ENCODE measurements around the gene RASA3.
"Not testable (repeated sequence)": the region's sequence is repeated elsewhere in the genome, so short reads cannot be mapped to it uniquely, and the experiment has no call there.

Gene RASA3

DNA sequence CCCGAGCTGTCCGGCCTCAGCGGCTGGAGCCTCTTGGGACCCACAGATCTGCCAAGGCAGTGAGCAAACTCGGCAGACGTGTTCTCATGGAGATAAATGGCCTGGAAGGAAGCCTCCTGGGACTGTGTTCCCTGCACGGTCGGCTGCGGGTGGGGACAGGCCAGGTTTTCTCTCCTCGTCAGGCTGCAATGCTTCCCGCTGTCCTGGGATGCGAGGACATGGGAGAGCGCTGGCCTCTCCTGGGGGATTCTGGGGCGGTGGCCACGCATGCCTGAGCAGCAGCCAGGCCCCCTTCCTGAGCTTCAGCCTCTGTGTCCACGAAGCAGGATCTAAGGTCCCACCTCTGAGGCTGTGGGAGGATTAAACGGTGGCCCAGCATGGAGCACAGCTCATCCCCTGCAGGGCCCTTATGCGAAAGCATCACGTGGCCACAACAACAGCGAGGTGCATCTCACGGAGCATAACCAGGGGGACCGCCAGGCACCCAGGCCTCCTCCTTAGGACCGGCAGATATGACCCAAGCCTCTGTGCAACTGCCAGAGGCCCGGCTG, 137.3 kb downstream of the RASA3 start:
- no peak for DNase-seq (ENCODE audit: low read depth in 1 of 2, low spot score in 1 of 2)

DNA sequence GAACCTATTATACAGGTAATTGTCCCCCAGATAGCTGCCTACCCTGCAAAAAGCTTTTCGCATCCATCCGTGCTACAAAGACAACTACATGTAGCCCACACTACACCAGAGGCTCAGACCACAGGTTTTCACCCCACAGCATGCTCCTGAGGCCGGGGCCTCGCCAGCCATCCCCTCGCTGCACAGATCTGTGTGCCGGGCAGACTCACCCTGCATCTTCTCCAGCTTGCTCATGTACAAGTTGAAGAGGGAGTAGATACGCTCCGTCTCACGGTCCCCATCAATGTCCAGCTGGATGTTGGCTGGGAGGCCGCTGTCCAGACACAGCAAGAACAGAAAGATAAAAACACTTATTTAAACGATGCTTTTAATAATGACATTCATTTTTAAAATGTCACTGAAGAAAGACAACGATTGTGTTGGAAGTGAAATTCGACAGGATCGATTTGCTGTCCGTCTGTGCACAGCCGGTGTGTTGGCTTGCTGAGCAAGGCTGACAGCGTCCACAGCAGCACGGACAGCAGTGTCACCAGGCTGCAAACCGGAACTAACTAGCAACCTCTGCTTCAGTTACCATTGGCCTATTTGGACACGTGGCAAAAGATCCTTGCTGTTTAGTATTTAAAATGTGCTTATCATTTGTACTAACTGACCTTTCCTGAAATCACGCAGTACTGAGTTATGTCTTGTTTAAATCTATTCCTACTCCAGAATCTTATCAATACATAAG, 140.0 kb downstream of the RASA3 start:
- DNase-seq (ENCODE audit: low read depth in 1 of 2, low spot score in 1 of 2) = no peak

DNA sequence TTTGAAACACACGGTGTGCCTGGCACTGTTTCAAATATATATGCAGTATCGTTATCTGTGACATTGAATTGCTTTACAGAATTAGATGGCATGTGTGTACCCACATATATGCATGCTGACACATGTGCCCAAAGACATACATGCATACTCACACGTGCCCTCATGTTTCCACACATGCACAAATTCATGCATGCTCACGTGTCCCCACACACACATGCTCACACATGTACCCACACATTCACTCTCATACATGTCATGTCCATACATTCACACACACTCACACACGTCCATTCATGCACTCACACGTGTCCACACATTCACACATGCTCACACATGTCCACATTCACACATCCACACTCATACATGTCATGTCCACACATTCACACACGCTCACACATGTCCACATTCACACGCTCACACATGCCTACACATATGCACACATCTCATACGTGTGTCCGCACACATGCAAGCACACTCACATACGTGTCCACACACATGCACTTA, 140.7 kb downstream of the RASA3 start:
- no peak for DNase-seq (ENCODE audit: low read depth in 1 of 2, low spot score in 1 of 2)

DNA sequence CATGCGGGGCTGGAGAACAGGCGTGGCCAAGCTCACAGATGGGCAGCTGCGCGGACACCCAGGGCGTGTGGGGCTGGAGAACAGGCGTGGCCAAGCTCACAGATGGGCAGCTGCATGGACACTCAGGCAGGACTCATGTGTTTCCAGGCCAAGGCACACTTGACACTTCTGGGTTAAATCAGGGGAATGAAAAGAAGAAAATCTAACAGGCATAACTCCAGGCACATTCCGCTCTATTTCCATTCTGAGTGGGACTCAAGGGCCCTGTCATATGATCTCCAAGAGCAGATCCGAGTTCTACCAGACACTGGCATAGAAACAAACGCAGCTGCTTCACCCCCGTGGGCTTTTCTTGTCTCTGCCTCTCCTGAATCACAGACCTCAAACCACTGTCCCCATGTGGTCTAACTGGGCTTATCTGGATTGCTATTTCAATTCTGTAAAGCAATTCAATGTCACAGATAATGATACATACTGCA, 141.2 kb downstream of the RASA3 start:
- no peak for DNase-seq (ENCODE audit: low read depth in 1 of 2, low spot score in 1 of 2)

DNA sequence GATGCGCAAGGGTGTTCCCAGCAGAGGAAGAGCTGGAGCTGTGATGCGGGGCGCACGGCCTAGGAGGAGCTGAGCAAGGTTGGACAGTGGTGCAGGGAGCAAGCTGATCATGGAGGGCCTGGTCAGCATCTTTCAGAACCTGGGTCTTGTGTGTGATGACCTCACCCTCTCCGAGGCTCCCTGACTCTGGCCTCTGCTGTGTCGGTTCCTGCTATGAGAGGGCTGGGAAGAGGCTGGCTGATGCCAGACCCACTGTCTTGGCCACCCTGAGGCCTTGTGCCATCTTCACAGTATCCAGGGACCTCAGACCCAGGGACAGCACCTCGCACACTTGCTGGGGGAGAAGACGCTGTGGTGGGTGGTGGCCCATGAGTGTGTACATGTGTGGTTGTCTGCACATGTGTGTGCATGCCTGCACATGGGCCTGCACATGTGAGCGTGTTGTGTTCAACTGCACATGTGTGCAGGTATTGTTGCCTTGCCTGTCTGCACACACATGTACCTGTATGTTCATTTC, 142.0 kb downstream of the RASA3 start:
- no peak for DNase-seq (ENCODE audit: low read depth in 1 of 2, low spot score in 1 of 2)

DNA sequence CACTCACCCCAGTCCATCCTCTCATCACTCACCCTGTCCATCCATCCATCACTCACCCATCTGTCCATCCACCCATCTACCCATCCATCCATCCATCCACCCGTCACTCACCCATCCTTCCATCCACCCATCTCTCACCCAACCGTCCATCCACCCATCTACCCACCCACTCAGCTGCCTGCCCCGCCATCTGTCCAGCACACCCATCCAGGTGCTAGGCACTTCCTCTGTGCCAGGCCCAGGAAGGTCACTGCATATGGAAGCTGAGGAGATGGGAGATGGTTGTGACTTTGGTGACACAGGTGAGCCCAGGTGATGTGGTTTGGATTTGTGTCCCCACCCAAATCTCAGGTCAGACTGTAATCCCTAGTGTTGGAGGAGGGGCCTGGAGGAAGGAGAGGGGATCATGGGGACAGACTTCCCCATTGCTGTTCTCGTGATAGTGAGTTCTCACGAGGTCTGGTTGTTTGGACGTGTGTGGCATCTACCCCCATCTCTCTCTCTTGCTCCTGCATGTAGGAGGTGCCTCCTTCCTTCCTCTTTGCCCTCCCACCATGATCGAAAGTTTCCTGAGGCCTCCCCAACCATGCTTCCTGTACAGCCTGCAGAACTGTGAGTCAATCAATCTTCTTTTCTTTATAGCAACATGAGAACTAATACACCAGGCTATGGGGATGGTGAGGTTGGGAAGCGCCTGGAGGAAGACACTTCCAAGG, 142.7 kb downstream of the RASA3 start:
- DNase-seq (ENCODE audit: low read depth in 1 of 2, low spot score in 1 of 2) = no peak

DNA sequence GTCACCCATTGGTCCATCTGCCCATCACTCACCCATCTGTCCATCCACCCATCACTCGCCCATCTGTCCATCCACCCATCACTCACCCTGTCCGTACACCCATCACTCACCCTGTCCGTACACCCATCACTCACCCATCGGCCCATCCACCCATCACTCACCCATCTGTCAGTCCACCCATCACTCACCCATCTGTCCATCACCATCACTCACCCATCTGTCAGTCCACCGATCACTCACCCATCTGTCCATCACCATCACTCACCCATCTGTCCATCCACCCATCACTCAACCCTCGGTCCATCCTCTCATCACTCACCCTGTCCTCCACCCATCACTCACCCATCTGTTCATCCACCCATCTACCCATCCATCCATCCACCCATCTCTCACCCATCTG, 143.6 kb downstream of the RASA3 start:
- DNase-seq (ENCODE audit: low read depth in 1 of 2, low spot score in 1 of 2) = not testable (repeated sequence)

DNA sequence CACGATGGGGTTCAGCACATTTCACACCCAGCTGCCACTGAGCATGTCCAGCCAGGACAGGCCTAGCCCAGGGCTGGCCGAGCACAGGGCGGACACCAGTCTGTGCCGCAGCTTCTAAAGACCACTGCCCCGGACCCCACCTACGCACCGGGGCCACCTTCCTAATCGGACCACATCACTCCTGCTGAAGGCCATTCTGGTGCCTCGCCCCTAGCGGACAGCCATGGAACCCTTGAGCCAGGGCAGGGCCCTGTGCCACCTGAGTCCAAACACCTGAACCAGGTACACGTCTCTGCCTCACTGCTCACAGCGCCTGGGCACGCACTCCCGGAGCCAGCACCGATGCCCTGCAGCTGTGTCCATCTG, 150.1 kb downstream of the RASA3 start:
- DNase-seq (ENCODE audit: low read depth in 1 of 2, low spot score in 1 of 2) = no peak

DNA sequence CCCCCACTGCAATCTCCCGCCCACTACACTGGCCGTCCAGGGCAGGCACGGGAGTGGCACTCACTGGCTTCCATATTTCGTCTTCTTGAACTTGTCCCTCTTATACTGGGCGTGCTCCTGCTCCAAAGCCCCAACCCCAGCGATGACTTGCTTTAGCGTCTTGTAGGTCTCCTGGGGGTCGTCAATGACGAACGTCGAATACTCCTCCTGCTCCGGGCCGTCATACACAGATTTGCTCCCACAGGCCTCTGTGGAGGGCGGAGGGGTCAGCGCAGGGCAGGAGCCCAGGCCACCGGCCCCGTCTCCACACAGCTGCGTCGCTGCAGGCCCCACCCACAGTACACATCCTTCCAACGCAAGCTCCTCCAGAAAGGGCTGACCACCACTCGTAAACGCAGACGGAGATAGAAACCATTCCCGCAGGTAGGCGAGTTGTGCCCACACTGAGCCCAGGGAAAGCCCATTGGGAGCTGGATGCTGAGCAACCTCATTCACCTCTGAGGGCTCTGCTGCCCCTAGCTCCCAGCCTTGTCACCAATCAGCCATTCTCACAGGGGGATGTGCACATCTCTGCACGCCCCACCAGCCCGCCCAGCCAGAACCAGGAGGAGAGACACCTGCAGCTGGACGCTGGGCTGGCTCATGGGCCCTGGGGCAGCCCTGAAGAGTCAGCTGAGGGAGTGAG, 150.7 kb downstream of the RASA3 start:
- no peak for DNase-seq (ENCODE audit: low read depth in 1 of 2, low spot score in 1 of 2)

DNA sequence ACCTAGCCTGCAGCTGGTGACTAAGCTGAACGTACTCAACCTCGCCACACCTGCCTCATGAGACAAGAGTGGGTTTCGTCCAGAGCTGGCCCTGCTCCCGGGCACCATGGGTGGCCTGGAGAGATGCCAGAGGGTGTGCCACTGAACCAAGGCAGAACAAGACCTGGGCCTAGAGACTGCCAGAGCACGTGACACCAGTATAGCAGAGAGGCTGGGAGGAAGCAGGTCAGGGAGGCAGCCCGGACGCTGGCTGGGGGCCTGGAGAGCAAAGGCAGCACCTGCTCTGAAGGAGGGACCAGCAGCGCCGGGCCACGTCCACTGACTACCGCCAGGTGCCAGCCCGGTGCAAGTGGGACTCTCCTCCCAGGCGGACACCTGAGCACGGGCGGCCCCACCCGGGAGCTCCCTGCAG, 151.2 kb downstream of the RASA3 start:
- DNase-seq (ENCODE audit: low read depth in 1 of 2, low spot score in 1 of 2) = no peak

DNA sequence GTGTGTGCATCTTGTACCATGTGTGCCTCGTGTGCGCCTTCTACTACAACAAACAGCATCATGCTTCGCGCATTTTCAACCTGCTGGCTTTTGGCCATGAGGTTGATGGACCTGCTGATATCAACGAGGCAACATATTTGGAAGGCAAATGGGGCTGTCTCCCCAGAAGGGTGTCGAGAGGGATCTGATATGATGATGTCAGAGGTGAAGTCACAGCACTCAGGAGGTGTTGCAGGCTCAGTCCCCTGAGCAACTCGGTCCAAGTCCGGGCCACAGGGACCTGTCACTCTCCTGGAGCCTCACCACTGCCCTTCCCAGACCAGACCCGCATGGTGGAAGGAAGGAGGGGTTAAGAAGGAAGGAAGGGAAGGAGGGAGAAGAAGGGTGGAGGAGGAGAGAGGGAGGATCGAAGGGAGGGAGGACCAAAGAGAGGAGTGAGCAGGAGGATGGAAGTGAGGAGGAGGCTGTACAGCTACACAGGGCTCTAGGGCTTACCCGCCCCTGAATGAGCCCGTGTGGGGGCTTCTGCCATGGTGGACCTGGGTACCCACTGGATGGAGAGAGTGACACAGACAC, 151.8 kb downstream of the RASA3 start:
- DNase-seq (ENCODE audit: low read depth in 1 of 2, low spot score in 1 of 2) = no peak

DNA sequence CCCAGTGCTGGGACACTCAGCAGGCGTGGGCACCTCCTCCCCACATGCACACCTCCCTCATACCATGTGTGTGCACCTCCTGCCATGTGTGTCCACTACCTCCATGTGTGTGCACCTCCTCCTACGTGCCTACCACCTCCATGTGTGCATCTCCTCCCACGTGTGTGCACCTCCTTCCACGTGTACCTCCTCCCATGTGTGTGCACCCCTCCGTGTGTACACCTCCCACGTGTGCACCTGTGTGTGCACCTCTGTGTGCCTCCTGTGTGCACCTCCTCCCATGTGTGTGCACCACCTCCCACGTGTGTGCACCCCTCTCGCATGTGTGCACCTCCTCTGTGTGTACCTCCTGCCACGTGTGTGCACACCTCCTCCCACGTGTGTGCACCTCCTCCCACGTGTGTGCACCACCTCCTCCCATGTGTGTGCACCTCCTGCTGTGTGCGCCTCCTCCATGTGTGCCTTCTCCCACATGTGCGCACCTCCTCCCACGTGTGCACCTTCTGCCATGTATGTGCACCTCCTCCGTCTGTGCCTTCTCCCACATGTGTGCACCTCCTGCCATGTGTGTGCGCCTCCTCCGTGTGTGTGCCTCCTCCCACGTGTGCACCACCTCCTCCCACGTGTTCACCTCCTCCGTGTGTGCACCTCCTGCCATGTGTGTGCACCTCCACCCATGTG, 152.5 kb downstream of the RASA3 start:
- no peak for DNase-seq (ENCODE audit: low read depth in 1 of 2, low spot score in 1 of 2)

DNA sequence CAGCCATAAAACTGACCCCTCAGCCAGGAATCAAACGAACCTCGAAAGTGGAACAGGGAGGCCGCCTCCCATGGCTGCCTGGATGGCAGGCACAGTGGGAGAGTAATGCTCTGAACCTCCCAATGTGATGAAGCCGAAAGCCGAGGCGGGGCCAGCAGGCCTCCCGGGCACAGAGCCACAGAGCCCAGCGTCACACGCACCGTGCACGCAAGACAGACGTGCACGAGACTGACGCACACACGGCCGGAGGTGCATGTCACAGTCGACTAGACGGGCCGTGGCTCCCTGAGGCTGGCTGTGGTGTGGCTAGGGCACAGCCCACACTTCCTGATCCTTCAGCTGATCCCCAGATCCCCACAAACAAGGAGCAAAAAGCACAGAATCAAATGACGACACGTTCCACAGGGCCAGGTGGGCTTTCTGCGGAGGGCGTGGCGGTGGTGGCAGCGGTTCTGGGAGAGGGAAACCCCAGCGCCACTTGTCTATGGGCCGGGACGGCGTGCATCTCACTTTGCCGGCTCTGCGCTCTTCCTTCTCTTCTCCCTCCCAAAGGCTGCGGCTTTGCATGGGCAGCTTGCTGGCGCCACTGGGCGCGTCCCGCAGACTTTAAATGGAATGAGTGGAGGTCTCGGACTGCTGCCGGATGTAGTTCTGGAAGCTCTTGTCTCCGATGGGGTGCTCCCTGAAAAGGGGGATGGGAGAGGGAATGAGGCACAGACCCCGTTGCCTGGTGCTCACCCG, 153.5 kb downstream of the RASA3 start:
- no peak for DNase-seq (ENCODE audit: low read depth in 1 of 2, low spot score in 1 of 2)

DNA sequence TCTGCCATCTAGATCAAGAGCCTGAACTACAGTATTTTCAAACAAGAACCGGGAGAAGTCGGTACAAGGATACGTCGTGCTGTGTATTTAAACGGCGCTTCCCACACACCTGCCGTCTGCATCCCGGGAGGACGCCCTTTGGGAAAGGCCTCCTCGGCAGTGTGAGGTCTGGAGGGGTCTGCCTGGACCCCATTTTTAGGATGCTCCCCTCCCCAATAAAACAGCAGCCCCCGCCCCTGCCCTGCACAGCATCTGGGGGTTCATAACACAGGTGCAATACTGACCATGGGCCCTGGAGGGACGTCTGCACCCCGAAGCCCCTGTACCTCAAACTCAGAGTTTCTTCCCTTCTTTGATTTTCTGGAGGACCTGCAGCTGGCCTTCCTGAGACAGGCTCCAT, 154.4 kb downstream of the RASA3 start:
- no peak for DNase-seq (ENCODE audit: low read depth in 1 of 2, low spot score in 1 of 2)

DNA sequence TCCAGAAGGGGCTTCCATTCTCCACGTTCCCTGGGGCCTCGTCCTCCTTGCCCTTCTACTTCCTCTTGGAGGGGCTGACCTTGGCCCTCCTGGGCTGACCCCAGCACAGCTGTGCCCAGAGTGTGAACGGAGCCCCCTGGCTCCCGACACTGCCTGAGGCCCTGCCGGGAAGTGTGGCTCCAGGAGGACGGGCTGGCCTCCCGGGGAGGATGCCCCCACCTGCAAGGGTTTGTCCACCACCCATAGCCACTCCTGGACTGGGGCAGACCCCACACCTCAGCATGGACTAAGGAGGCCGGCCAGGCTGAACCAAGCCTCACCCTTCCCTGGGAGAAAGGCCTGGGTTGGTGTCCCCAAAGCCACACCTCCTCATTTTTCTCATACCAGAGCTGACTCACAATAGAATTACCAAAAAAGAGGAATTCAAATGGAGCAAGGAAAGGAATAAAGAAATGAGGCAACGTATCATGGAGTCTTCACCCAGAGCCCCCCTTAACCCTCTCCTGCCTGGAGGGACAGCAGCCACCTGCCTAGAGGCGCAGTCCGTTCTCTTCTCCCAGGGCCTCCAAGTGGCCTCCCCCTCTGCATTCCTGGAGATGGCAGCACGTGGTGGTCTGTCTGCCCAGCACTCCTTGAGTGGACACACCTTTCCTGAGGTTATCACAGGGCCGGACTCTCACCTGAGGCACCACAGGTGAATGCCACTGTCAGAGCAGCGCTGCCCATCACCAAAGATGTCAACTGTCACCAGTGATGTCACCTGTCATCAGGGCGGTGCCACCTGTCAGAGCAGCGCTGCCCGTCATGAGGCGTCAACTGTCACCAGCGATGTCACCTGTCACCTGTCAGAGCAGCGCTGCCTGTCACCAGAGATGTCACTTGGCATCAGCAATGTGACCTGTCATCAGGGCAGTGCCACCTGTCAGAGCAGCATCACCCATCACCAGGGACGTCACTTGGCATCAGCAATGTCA, 155.4 kb downstream of the RASA3 start:
- no peak for DNase-seq (ENCODE audit: low read depth in 1 of 2, low spot score in 1 of 2)

DNA sequence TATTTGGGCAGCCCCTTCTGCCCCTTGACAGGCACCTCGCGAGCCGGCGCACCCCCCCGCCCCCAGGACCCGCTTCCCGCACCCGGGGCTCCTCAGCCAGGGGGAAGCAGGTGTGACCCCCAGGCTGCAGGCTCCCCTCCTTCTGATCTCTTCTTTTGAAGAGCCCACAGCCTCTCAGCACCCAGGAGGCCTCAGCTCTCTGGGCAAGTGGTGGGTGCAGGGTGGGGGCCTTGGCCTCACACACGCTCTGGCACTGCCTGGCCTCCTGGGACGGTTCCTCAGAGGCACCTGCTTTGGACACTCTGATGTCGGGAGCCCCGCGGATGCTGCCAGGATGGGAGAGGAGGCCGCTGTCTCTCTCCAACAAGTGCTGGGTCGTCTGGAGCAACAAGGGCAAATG, 157.0 kb downstream of the RASA3 start:
- no peak for DNase-seq (ENCODE audit: low read depth in 1 of 2, low spot score in 1 of 2)

DNA sequence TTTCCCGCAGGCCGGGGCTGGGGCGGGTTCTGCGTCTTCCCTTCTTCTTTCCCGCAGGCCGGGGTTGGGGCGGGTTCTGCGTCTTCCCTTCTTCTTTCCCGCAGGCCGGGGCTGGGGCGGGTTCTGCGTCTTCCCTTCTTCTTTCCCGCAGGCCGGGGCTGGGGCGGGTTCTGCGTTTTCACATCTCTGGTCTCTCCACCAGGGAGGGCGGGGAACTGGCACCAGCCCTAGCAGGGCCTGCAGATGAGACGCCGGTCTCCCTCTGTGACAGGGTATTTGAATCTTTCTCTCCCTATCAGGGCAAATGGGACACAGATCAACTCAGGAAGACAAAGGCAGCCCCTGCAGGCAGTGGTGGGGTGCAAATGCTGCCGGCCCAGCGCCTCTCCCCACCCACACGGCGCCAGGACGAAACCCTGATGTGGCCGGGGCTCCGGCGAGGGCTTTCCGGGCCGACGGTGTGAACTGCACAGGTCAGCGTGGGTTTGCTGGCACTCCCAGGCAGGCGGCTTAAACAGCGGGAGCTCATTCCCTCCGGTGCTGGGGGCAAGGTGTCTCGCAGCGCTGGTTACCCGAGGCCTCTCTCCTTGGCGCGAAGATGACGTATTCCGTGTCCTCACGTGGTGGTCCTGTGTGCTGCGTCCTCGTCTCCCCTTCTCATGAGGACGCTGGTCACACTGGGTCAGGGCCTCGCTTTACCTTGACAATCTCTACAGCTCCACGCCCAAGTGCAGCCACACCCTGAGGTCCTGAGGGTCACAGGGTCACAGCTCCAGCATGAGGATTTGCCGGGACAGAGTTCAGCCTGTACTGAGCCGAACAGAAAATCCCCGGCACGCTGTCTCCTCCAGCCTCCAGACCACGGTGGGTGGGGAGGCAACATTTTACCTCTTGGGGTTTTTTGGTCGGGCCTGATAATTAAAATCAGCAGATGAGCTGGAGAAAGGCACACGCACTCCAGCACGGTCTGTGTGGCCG, 157.8 kb downstream of the RASA3 start:
- DNase-seq (ENCODE audit: low read depth in 1 of 2, low spot score in 1 of 2) = no peak
